NCI-H524 treated with DMSO at 0.1 percent for 48 hours (cell line): ENCODE data around the gene ARID2.

Experiments used
- DNase-seq: peaks from one replicate; lab custom pipeline; 2025; lab: John Stamatoyannopoulos, UW

ARID2 gene, protein sequence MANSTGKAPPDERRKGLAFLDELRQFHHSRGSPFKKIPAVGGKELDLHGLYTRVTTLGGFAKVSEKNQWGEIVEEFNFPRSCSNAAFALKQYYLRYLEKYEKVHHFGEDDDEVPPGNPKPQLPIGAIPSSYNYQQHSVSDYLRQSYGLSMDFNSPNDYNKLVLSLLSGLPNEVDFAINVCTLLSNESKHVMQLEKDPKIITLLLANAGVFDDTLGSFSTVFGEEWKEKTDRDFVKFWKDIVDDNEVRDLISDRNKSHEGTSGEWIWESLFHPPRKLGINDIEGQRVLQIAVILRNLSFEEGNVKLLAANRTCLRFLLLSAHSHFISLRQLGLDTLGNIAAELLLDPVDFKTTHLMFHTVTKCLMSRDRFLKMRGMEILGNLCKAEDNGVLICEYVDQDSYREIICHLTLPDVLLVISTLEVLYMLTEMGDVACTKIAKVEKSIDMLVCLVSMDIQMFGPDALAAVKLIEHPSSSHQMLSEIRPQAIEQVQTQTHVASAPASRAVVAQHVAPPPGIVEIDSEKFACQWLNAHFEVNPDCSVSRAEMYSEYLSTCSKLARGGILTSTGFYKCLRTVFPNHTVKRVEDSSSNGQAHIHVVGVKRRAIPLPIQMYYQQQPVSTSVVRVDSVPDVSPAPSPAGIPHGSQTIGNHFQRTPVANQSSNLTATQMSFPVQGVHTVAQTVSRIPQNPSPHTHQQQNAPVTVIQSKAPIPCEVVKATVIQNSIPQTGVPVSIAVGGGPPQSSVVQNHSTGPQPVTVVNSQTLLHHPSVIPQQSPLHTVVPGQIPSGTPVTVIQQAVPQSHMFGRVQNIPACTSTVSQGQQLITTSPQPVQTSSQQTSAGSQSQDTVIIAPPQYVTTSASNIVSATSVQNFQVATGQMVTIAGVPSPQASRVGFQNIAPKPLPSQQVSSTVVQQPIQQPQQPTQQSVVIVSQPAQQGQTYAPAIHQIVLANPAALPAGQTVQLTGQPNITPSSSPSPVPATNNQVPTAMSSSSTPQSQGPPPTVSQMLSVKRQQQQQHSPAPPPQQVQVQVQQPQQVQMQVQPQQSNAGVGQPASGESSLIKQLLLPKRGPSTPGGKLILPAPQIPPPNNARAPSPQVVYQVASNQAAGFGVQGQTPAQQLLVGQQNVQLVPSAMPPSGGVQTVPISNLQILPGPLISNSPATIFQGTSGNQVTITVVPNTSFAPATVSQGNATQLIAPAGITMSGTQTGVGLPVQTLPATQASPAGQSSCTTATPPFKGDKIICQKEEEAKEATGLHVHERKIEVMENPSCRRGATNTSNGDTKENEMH (N-terminal part only)

DNA sequence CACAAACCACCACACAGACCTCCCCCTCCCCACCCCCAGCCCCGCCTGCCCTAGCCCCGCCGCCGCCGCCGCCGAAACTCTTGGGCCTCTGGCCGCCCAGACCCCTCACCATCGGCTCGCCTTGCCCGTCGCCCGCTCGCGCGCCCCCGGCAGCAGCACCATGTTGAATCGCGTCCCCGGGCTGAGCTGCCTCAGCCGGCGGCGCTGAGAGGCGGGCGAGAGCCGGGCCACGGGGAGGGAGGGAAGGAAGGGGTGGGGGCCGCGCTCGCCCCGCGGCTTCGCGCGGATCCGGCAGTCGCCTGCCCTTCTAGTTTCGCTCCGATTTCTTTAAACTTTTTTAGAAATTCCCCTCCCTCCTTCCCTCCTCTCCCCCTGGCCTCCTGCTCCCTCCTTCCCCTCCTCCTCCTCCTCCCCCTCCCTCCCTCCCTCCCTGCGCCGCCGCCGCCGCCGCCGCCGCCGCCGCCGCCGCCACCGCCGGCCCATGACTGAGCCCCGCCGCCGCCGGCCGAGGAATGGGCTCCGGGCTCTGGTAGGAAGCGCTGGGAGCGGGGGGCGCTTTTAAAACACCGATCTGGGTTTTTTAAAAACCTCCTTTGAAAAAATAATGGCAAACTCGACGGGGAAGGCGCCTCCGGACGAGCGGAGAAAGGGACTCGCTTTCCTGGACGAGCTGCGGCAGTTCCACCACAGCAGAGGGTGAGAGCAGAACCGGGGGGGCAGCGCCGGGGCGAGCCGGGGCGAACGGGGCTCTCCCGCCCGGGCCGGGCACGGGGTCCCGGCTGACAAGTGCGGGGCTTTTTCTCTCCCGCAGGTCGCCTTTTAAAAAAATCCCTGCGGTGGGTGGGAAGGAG lies at the start of gene ARID2:
Gene ARID2, plus strand, starts transcription at position 474 of the 851 bp plus-strand sequence. Its CDS starts 131 bp downstream, at position 605.
- DNase-seq, result no peak

DNA sequence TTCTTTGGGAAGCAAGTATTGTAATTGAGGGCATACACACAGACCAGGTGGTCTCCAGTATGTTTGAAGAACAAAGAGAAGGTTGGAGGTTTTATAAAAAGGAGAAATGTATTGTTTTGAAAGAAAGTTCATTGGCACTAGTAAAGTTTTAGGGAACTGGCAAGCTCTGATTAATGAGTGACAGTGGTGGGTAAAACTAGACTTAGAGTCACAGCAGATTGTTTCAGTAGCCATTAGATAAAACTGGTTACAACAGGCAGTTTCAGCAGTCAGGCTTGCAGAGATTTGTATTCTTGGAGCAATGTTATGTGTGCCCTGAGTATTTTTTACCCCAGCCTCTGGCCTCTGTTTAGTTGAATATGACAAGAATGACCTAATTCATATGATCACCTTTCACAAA lies 49.1 kb upstream of the ARID2 start:
- DNase-seq, result no peak

DNA sequence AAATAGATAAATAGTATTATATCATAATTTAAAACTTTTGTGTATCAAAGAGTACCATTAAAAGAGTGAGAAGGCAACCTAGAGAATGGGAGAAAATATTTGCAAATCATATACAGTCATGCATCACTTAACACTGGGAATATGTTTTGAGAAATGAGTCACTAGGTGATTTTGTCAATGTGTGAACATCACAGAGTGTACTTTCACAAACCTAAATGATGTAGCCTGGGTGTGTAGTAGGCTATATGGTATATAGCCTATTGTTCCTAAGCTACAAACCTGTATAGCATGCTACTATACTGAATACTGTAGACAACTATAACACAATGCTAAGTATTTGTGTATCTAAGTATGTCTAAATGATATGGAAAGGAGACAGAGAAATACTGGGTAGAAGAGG lies 48.0 kb upstream of the ARID2 start:
- DNase-seq, result no peak

DNA sequence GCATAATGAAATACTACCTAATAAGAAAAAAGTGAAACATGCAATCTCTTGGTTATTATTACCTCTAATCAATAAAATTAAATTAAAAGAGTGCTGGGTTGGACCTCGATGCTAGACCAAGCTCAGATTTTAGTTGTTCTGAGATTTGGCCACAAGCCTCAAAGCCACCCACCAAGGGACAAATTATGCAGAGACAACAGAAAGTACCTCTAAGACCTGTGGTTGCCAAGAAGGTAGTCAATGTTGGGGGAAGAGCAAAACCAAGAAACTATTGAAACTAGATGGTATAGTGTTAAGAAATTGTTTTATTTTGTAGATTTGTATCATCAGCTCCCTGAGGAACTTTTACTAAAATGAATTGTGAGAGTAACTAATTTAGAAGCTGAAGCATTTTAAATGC lies 43.8 kb upstream of the ARID2 start:
- DNase-seq, result no peak

DNA sequence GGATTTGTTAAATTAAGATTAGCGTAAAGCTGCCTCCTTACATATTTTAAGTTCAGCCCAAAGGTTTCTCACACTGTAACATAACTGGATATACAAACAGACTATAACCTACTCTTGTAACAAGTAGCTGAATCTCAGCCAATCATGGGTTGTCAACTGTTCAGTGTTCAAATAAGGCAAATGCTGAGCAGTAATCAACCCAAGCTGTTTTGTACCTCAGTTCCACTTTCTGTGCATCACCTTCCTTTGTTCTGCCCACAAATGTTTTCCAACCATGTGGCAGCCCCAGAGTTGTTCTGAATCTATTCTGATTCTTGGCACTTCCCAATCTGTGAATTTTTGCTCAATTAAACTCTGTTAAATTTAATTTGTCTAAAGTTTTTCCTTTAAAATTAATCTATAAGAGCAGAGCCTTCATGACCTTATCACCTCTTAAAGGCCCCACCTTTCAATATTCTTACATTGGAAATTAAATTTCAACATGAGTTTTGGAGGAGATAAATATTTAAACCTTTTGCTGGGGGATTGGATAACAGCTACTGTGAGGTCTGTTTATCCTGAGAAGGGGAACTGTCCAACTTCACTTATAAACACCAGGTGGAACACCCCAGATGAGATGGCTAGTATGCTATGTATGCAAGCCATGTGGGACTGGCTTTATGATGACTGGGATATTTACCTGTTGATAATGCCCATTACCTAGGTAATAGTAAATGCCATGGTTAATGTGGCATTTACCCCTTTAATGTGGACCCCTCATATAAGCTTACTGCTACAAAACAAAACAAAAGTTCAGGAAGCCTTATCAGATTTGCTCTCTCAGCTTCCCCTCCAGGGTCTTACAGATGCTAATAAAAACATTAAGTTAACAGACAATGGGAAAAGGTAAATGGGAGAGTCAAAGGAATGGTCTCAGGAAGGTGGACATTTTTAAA lies 42.2 kb upstream of the ARID2 start:
- DNase-seq, result no peak

DNA sequence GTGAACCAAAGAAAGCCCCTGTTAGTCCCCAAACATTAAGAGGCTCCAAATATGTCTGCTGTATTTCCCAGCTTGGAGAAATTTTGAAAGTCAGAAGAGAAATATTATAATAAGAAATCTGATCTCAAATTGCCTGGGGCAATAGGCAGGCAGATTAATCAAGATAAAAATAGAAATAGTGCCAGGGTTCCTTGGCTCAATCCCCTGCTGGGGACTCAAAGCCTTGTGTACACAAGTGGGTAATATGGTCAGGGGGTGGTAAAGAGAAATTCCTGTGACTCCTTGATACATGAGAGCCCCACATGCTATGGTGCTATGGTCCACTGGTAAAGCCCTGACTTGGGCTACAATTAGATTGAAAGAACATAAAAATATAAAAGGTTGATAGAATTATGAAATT lies 41.3 kb upstream of the ARID2 start:
- no peak for DNase-seq

DNA sequence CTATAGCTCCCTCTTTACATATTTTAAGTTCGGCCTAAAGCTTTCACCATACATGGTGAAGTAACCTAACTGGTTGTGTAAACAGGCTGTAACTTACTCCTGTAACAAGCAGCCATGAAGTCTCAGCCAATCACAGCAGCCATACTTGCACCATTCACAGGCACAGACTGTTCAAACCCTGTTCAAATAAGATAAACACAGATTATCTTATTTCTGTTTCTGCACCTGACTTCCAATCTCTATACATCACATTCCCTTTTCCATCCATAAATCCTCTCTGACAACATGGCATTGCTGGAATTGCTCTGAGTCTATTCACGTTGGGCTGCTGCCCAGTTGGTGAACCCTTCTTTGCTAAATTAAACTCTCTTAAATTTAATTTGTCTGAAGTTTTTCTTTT lies 34.5 kb upstream of the ARID2 start:
- no peak for DNase-seq

DNA sequence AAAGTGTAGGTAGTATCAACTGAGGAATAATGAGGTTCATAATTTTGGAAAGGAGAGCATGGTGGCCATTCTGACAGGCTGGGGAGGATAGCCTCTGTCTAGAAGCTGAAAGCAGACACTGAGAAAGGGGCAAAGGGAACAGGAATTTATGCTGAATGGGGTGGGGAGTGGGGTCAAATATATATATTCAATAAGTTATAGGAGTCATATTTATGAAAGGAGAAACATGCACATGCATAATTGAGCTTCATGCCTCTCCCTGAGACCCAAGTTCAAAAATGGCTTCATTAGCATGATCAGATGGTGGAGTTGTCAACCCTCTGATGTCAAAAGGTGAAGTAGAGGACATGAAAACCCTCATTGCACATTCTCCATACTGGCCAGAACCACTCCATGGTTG lies 33.9 kb upstream of the ARID2 start:
- no peak for DNase-seq

DNA sequence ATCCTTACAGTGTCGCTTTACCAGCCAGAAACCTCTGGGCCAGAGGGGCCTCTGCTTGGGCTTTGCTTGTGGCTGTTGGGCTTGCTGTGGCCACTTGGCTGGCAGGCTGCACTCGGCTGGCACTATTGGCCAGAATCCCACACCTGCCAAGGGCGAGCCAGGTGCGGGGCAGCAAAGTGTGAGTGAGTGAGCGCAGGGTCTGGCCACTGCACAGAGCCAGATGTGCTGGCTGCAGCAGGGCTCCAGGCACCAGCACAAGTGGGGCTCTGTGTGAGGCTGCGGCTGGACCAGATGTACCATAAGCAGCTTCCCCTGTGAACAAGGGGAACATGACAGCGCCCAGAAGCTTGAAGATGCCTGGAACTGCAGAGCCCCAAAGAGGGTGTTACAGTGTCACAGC lies 33.5 kb upstream of the ARID2 start:
- DNase-seq, result no peak

DNA sequence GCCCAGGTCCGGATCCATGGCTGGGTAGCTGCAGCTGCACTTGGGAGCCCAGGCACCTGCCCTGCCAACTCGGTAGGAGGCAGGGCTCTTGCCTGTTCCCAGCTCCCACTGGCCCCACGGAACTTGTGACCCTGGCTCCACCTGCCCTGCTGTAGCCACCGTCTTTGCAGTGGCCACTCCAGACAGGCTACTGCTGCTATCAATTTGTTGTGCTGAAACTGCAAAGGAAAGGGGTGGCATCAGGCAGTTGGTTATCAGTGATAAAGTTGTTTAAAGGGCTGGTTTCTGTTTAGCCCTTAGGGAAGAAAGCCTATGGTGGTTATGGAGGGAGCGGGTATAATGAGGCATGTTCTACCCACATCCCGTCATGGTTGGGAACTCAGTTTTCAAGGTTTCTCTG lies 32.1 kb upstream of the ARID2 start:
- DNase-seq, result no peak

DNA sequence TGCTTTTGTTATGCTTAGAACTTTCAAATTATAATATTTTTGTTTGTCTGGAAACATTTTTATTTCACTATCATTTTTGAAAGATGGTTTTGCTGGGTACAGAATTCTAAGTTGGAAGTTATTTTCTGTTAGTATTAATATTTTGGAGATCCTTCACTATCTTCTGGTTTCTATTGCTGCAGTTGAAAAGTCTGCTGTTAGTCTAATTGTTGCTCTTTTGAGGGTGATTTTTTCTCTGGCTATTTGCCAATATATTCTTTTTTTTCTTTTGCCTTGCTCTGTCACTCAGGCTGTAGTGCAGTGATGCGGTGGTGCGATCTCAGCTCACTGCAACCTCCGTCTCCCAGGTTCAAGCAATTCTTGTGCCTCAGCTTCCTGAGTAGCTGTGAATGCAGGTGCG lies 28.2 kb upstream of the ARID2 start:
- DNase-seq, result no peak

DNA sequence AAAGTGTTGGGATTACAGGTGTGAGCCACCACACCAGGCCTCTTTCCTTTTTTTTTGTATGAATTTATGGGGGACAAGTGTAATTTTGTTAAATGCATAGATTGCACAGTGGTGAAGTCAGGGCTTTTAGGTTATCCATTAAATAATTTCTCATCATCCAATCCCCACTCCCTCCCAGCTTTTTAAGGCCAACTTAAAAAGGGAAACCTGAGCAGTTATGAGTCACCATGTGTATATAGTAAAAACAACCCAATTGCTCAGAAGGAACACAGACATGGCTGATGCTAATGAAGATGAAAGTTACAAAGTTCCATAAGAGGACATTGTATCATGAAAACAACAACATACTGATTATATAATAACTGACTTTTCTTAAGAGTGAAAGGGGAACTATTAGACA lies 25.6 kb upstream of the ARID2 start:
- no peak for DNase-seq

DNA sequence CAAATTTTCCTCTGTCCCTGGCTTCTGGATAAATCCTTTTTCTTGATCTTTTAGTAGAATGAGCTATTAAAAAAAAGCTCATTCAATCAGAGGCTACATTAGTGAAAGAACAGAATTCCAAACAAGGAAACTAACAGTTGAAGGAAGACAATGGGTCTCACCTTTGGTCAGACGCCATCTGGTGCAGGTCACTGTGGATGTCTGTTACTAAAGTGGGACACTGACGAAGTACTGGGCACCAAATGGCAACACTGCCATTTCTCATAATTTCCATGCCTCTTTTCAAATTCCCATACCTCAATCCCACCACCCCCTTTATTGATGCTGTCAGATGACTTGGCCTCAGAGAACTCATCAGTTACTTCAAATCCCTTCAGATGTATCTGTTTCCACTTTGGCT lies 24.5 kb upstream of the ARID2 start:
- no peak for DNase-seq

DNA sequence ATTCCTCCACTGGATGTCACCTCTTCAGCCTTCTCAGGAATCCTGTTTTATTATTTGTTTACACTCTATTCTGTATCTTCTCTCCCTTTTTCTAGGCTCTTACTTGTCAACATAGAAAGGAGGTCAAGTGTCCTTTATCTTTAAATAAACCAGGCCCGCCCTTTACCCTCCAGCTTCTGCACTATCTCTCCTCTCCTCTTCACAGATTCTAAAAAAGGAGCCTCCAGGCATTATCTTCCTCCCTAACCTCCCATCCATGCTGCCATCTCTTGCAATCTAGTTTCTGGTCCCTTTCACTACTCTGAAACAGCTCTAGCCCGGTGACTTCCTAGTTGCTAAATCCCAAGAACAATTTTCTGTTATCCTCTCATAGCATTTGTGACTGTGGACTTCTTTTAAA lies 24.1 kb upstream of the ARID2 start:
- no peak for DNase-seq

DNA sequence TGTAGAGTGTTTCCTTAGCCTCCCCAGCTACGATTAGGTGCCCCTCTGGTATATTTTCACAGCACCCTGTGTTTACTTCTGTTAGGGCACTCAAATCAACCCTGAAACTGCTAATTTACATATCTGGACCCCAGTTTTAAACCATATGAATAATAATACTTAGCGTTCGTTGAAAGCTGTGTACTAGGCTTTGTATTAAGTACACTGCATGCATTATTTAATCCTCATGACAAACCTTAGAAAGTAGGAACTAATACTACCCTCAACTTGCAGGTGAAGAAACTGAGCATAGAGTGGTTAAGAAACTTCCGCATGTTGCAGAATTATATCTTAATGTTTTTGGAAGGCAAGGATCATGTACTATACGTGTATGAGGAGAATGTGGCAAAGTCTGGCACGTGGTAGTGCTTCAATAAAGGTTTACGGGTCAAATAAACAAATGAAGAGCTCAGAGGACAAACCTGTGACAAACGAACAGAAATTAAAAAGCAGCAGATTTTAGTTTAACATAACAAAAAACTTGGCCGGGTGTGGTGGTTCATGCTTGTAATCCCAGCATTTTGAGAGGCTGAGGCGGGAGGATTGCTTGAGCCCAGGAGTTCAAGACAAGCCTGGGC lies 22.2 kb upstream of the ARID2 start:
- no peak for DNase-seq

DNA sequence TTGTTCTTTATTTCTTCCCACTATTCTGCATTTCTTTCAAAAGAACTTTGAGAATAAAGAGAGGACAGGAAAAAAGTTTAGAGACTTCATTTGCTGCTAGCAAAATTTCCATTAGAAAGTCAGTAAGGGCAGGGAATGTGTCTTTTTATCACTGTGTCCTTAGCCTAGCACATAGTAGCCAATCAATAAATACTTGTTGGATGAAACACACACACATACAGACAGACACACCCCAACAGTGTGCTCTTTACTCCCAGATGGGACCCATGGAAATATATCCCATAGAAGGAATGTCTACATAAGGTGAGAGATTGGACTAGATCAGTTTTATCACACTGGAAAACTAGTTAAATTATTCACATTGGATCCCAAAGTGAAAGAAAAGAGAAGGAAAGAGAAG lies 21.1 kb upstream of the ARID2 start:
- no peak for DNase-seq

DNA sequence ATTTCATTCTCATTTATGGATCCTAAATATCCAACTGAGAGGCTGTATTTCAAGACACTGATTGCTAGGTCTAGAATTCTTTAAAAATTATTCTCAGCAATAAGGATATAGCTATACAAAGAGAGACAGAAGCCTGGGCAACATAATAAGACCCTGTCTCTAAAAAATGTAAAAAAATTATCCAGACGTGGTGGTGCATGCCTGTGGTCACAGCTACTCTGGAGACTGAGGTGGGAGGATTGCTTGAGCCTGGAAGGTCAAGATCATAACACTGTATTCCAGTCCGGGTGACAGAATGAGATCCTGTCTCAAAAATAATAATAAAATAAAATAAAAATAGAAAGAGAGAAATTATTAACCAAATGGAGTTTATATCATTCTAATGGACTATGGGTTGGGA lies 20.6 kb upstream of the ARID2 start:
- no peak for DNase-seq

DNA sequence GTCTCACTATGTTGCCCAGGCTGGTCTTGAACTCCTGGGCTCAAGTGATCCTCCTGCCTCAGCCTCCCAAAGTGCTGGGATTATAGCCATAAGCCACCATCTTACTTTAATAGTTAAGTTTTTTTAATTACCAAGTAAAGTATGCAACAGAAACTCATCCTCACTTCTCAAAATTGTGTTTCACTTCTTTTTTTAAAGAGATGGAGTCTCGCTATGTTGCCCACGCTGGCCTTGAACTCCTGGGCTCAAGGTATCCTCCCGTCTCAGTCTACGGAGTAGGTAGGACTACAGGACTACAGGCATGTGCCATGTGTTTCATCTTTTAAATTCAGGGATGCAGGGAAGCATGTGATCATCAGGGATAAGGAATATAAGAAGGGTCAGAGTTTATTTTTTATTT lies 17.2 kb upstream of the ARID2 start:
- DNase-seq, result no peak

DNA sequence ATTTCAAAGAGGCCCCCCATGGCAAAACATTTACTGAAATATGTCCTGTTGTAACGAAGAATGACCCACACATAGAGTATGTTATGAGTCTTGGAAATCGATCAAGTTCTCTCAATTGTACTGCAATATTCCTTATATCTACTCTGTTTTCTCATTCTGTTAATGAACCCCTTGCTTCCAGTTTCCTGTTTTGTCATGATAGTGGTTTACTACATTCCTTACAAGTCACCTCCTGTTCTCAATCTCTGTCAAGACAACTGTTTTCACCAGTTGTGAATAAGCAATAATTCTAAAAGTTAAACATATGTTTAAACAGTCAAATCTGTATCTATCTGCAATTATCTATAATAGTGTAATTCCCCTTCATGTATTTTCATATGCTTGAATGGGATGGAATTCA lies 16.4 kb upstream of the ARID2 start:
- no peak for DNase-seq

DNA sequence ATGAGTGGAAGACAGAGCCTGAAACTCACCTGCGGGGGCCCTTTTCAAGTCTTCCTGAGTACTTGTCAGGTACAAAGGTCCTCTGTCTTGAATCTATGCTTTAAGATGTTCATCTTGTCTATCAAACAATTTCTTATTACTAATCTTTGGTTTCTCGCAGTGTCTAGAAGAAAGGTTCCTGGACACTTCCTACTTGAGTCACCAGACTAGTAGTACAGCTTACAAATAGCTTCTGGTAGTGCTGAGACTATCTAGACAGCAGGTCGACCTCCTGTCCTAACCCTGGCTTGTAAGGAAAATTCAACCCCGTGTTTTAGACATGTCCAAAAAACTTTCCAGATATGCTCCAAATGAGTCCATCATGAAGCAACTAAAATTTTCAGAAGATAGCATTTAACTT lies 11.2 kb upstream of the ARID2 start:
- no peak for DNase-seq
